ENCODE results near the gene GGTLC1. TPM values are rescaled to one million over a fixed set of nuclear protein-coding genes. Genes with fewer than 3 reads are reported as not detected.

GGTLC1 gene
- total RNA-seq, 1 experiment from 2014 or later = not detected

GRCh38 chr20:23959054-23959453 is 29.5 kb downstream of the GGTLC1 start:
- Histone ChIP-seq H4K5ac (ENCODE audit: insufficient read length, low read depth, low read length) (no peak overlapping the region), H3K4me1 (ENCODE audit: insufficient read depth, low read length) (peaks cover 4% of the 10 kb centered on the region; the same call in 1 of the 2 replicates), H3K27me3 (ENCODE audit: insufficient read depth, low read length) (no peaks in the 10 kb centered on the region), H3K79me1 (ENCODE audit: insufficient read depth, low read depth, low read length, poor library complexity, severe bottlenecking) (no peaks in the 10 kb centered on the region), H2BK120ac (ENCODE audit: low read depth, low read length, poor library complexity, severe bottlenecking) (no peak overlapping the region), H3K79me2 (ENCODE audit: insufficient read depth, low read length) (no peaks in the 10 kb centered on the region), H3K14ac (ENCODE audit: insufficient read depth, low read length) (no peak overlapping the region), H2AFZ (ENCODE audit: low read length) (no peak overlapping the region), H3K4me2 (ENCODE audit: insufficient read depth, insufficient read length, low read length) (no peak overlapping the region), H3K9ac (ENCODE audit: extremely low read depth, insufficient read length, low read length) (no peak overlapping the region), H3K4ac (ENCODE audit: low read depth, low read length) (no peak overlapping the region), H3T11ph (ENCODE audit: low read length) (no peak overlapping the region), H3K27ac (ENCODE audit: insufficient read length, low read depth, low read length) (no peak overlapping the region), H3K23ac (ENCODE audit: insufficient read length, low read depth, low read length) (no peak overlapping the region), H4K20me1 (ENCODE audit: control insufficient read depth, insufficient read depth, insufficient read length) (no peaks in the 10 kb centered on the region), H2AK5ac (ENCODE audit: insufficient read length, low read length) (no peak overlapping the region), H4K91ac (ENCODE audit: insufficient read length, low read depth, low read length) (no peak overlapping the region), H3K56ac (ENCODE audit: insufficient read length, low read depth, low read length) (no peak overlapping the region), H2BK12ac (ENCODE audit: insufficient read length, low read depth, low read length) (no peak overlapping the region), H2BK20ac (ENCODE audit: low read depth, low read length, poor library complexity, severe bottlenecking) (no peak overlapping the region), H3K9me3 (ENCODE audit: control insufficient read depth, low read depth, low read length) (peaks cover 5% of the 10 kb centered on the region), H2BK5ac (ENCODE audit: insufficient read length, low read length) (no peak overlapping the region), H4K8ac (replicated peaks; ENCODE audit: insufficient read length, low read depth, low read length) (no peak overlapping the region), H3K18ac (ENCODE audit: insufficient read length, low read depth, low read length) (no peak overlapping the region), H2BK15ac (ENCODE audit: low read depth, low read length) (no peak overlapping the region), H3K23me2 (ENCODE audit: insufficient read length, low read depth, low read length, poor library complexity, severe bottlenecking) (no peaks in the 10 kb centered on the region)
- H3K9me3 Mint-ChIP-seq = peaks cover 22 to 27% of the 10 kb centered on the region in 2 experiments
- no peaks in the 10 kb centered on the region for H3K27me3 Mint-ChIP-seq (ENCODE audit: low read depth)
- peaks cover 16 to 18% of the 10 kb centered on the region in 2 experiments for H3K4me1 Mint-ChIP-seq
- no peak overlapping the region for H3K27ac Mint-ChIP-seq
- DNase-seq = no peak
- no CpG with 5 or more reads among the region's 7 CpGs for WGBS (ENCODE audit: extremely low coverage, insufficient read length, low lambda C conversion rate)
- no peak overlapping the region for H3K4me3 Mint-ChIP-seq
- TF ChIP-seq, protein P1, sequence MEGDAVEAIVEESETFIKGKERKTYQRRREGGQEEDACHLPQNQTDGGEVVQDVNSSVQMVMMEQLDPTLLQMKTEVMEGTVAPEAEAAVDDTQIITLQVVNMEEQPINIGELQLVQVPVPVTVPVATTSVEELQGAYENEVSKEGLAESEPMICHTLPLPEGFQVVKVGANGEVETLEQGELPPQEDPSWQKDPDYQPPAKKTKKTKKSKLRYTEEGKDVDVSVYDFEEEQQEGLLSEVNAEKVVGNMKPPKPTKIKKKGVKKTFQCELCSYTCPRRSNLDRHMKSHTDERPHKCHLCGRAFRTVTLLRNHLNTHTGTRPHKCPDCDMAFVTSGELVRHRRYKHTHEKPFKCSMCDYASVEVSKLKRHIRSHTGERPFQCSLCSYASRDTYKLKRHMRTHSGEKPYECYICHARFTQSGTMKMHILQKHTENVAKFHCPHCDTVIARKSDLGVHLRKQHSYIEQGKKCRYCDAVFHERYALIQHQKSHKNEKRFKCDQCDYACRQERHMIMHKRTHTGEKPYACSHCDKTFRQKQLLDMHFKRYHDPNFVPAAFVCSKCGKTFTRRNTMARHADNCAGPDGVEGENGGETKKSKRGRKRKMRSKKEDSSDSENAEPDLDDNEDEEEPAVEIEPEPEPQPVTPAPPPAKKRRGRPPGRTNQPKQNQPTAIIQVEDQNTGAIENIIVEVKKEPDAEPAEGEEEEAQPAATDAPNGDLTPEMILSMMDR (conservative IDR thresholded peaks at IDR 0.05) = no peak
- peaks cover 8 to 18% (median 11%) of the 10 kb centered on the region in 3 experiments; a peak in 6 of 7 replicates for H3K36me3 Mint-ChIP-seq (ENCODE audit: insufficient read depth in 1 of 3, low read depth in 3 of 3)
